IMR-90 (cell line): Measurements from ENCODE around the gene ARHGAP21. TPM values are rescaled to one million over a fixed set of nuclear protein-coding genes. Genes with fewer than 3 reads are reported as not detected.

Experiments
- ATAC-seq: fragments of 200-7000 bp; cut with Tn5 transposase; 2 replicates; pipeline ENCODE4 v1.9.1; 2020; ENCODE audit warnings: low read depth, mild to moderate bottlenecking, moderate library complexity
- BruUV-seq: library from RNA; stranded (reverse); fragments of 400-500 nt; replicated peaks from 2 replicates; lab custom pipeline; 2021; lab: Mats Ljungman, UMichigan
- CTCF ChIA-PET: fragments of 300-600 bp; formaldehyde crosslinking; extraction: SDS; loops from one replicate; lab custom pipeline; 2021; ENCODE audit warnings: antibody characterized with exemption; lab: Yijun Ruan, JAX
- POLR2A ChIA-PET: fragments of 300-600 bp; sonication (Branson Sonifier 250); formaldehyde crosslinking; loops from one replicate; lab custom pipeline; 2022; ENCODE audit warnings: antibody characterized with exemption; ENCODE audit not compliant: unreplicated experiment; lab: Charles Lee
- DNase-seq: peaks from one replicate; pipeline ENCODE4 v3.0.0; 2013
- H2AFZ ChIP-seq: replicated peaks from 2 replicates; pipeline ENCODE3; 2013; ENCODE audit warnings: low read length, mild to moderate bottlenecking; ENCODE audit not compliant: poor library complexity
- H2AK5ac ChIP-seq: 2 replicates; pipeline ENCODE4 v1.6.1; 2013; ENCODE audit warnings: low read depth, low read length, inconsistent platforms
- H2AK9ac ChIP-seq: replicated peaks from 2 replicates; pipeline ENCODE3; 2013; ENCODE audit warnings: mild to moderate bottlenecking, low read depth, low read length, moderate library complexity; ENCODE audit not compliant: poor library complexity
- H2BK120ac ChIP-seq: 2 replicates; pipeline ENCODE4 v1.6.1; 2013; ENCODE audit warnings: low read depth, low read length, inconsistent platforms
- H2BK15ac ChIP-seq: 3 replicates; pipeline ENCODE4 v1.6.1; 2013; ENCODE audit warnings: low read depth, low read length, inconsistent platforms
- H2BK20ac ChIP-seq: 2 replicates; pipeline ENCODE4 v1.6.1; 2013; ENCODE audit warnings: low read depth, mild to moderate bottlenecking, inconsistent platforms, low read length, moderate library complexity
- H2BK5ac ChIP-seq: 2 replicates; pipeline ENCODE4 v1.6.1; 2013; ENCODE audit warnings: mild to moderate bottlenecking, low read depth, low read length, inconsistent platforms; ENCODE audit not compliant: poor library complexity, severe bottlenecking
- H3K14ac ChIP-seq: replicated peaks from 2 replicates; pipeline ENCODE4 v1.6.1; 2013; ENCODE audit warnings: low read depth, low read length, inconsistent platforms
- H3K18ac ChIP-seq: 2 replicates; pipeline ENCODE4 v1.6.1; 2013; ENCODE audit warnings: low read depth, low read length, control low read depth
- H3K23ac ChIP-seq: 2 replicates; pipeline ENCODE4 v1.6.1; 2013; ENCODE audit warnings: low read depth, low read length, inconsistent platforms
- H3K27ac ChIP-seq: 2 replicates; pipeline ENCODE4 v1.5.1; 2013; ENCODE audit warnings: mild to moderate bottlenecking, control low read depth, low read length; ENCODE audit not compliant: insufficient read depth
- H3K27me3 ChIP-seq: 2 replicates; pipeline ENCODE4 v1.6.1; 2013; ENCODE audit warnings: low read length; ENCODE audit not compliant: control insufficient read depth, insufficient read depth
- H3K36me3 ChIP-seq: 2 replicates; pipeline ENCODE4 v1.6.1; 2013; ENCODE audit warnings: low read length, mixed read lengths; ENCODE audit not compliant: control insufficient read depth, insufficient read depth
- H3K4ac ChIP-seq: 2 replicates; pipeline ENCODE4 v1.6.1; 2013; ENCODE audit warnings: low read depth, low read length, inconsistent platforms
- H3K4me1 ChIP-seq: 2 replicates; pipeline ENCODE4 v1.6.1; 2013; ENCODE audit warnings: low read length, mixed read lengths; ENCODE audit not compliant: control insufficient read depth, insufficient read depth
- H3K4me2 ChIP-seq: 2 replicates; pipeline ENCODE4 v1.6.1; 2013; ENCODE audit warnings: low read depth, mild to moderate bottlenecking, control low read depth, low read length, moderate library complexity
- H3K4me3 ChIP-seq: 2 replicates; pipeline ENCODE4 v1.5.1; 2013; ENCODE audit warnings: low read depth, mild to moderate bottlenecking, control low read depth, low read length, moderate library complexity; ENCODE audit not compliant: insufficient read depth
- H3K56ac ChIP-seq: 2 replicates; pipeline ENCODE4 v1.6.1; 2013; ENCODE audit warnings: low read length, inconsistent platforms; ENCODE audit not compliant: insufficient read depth; ENCODE audit errors: extremely low read depth
- H3K79me1 ChIP-seq, 2 experiments: 2 replicates each; pipeline ENCODE4 v1.6.1; 2013; ENCODE audit warnings: low read length in 2 of 2, inconsistent platforms in 1 of 2, low read depth in 1 of 2
- H3K9ac ChIP-seq: 2 replicates; pipeline ENCODE4 v1.6.1; 2013; ENCODE audit warnings: low read depth, low read length, control low read depth
- H3K9me1 ChIP-seq: 2 replicates; pipeline ENCODE4 v1.6.1; 2013; ENCODE audit warnings: low read length, inconsistent platforms; ENCODE audit not compliant: insufficient read depth
- H3K9me3 ChIP-seq: 2 replicates; pipeline ENCODE4 v1.6.1; 2013; ENCODE audit warnings: low read length; ENCODE audit not compliant: control insufficient read depth, insufficient read depth
- H4K20me1 ChIP-seq: 2 replicates; pipeline ENCODE4 v1.6.1; 2013; ENCODE audit warnings: low read length, inconsistent platforms; ENCODE audit not compliant: insufficient read depth
- H4K5ac ChIP-seq: 2 replicates; pipeline ENCODE4 v1.6.1; 2013; ENCODE audit warnings: mild to moderate bottlenecking, low read depth, low read length, control low read depth
- H4K8ac ChIP-seq, 2 experiments: 2 replicates each; pipeline ENCODE4 v1.6.1; 2013; ENCODE audit warnings: low read depth in 2 of 2, low read length in 2 of 2, control low read depth in 1 of 2, inconsistent platforms in 1 of 2
- H4K91ac ChIP-seq: 2 replicates; pipeline ENCODE4 v1.6.1; 2013; ENCODE audit warnings: low read depth, low read length, inconsistent platforms; ENCODE audit not compliant: insufficient read depth
- BHLHE40 ChIP-seq: fragments of 150-350 bp; IDR thresholded peaks from 2 replicates; pipeline ENCODE4 v1.6.1; 2016; ENCODE audit warnings: mild to moderate bottlenecking, low read depth, low read length
- CEBPB ChIP-seq: IDR thresholded peaks from 2 replicates; pipeline ENCODE4 v1.6.1; 2012; ENCODE audit warnings: low read depth, low read length, improper control_type of control experiment
- CHD1 ChIP-seq: IDR thresholded peaks from 2 replicates; pipeline ENCODE4 v1.6.1; 2012; ENCODE audit warnings: low read depth, low read length, improper control_type of control experiment
- CTCF ChIP-seq: conservative IDR thresholded peaks from 2 replicates; pipeline ENCODE4 v1.5.1; 2012; ENCODE audit warnings: mild to moderate bottlenecking, low read depth, low read length, improper control_type of control experiment
- FOS ChIP-seq: fragments of 150-350 bp; IDR thresholded peaks from 2 replicates; pipeline ENCODE4 v1.6.1; 2016; ENCODE audit warnings: low read depth, low read length
- MAFK ChIP-seq: IDR thresholded peaks from 2 replicates; pipeline ENCODE4 v1.6.1; 2012; ENCODE audit warnings: low read depth, low read length, improper control_type of control experiment
- MAZ ChIP-seq: IDR thresholded peaks from 2 replicates; pipeline ENCODE4 v1.6.1; 2012; ENCODE audit warnings: low read depth, mild to moderate bottlenecking, low read length, improper control_type of control experiment, moderate library complexity, borderline replicate concordance
- MXI1 ChIP-seq: IDR thresholded peaks from 2 replicates; pipeline ENCODE4 v1.6.1; 2012; ENCODE audit warnings: low read depth, mild to moderate bottlenecking, low read length, moderate library complexity, borderline replicate concordance
- NFE2L2 ChIP-seq: fragments of 150-350 bp; IDR thresholded peaks from 2 replicates; pipeline ENCODE4 v1.6.1; 2016; ENCODE audit warnings: low read depth, mild to moderate bottlenecking, low read length
- POLR2A ChIP-seq: IDR thresholded peaks from 2 replicates; pipeline ENCODE4 v1.6.1; 2012; ENCODE audit warnings: mild to moderate bottlenecking, low read depth, low read length
- RAD21 ChIP-seq: IDR thresholded peaks from 2 replicates; pipeline ENCODE4 v1.6.1; 2012; ENCODE audit warnings: low read length, improper control_type of control experiment
- RCOR1 ChIP-seq: IDR thresholded peaks from 2 replicates; pipeline ENCODE4 v1.6.1; 2012; ENCODE audit warnings: mild to moderate bottlenecking, low read length, improper control_type of control experiment; ENCODE audit not compliant: insufficient replicate concordance
- RFX5 ChIP-seq: IDR thresholded peaks from 2 replicates; pipeline ENCODE4 v1.8.0; 2012; ENCODE audit warnings: low read depth, mild to moderate bottlenecking, low read length, moderate library complexity
- SMC3 ChIP-seq: fragments of 150-350 bp; IDR thresholded peaks from 2 replicates; pipeline ENCODE4 v1.6.1; 2016; ENCODE audit warnings: low read depth, mild to moderate bottlenecking, antibody characterized with exemption, low read length, moderate library complexity
- WGBS, 2 experiments: methylation state at CpG; one replicate each; pipeline versions ENCODE4 v1.1.5 to v1.1.7; 2013; ENCODE audit warnings: missing lambda C conversion rate in 2 of 2; ENCODE audit not compliant: insufficient read length in 1 of 2; ENCODE audit errors: extremely low coverage in 2 of 2; 5-methylcytosine and 5-hydroxymethylcytosine counted together
- dilution Hi-C: fragments of 300-500 bp; cut with HindIII; formaldehyde crosslinking; loops from one replicate; pipeline ENCODE4 v1.14.3; 2018; ENCODE audit warnings: low sequenced_read_pairs; ENCODE audit not compliant: unreplicated experiment
- in situ Hi-C: fragments of 300-500 bp; cut with MboI; formaldehyde crosslinking; loops from 3 replicates; pipeline ENCODE4 v1.14.3; 2019; ENCODE audit warnings: low sequenced_read_pairs, inconsistent platforms, mixed read lengths
- intact Hi-C: fragments of 100-400 bp; cut with micrococcal nuclease; formaldehyde crosslinking; loops from 2 replicates; pipeline ENCODE4 v1.10.0; 2022
- polyA plus RNA-seq, 3 experiments: library from polyadenylated mRNA; depleted of rRNA; stranded (reverse); fragments of >200 nt; gene quantifications; 2 replicates each; pipeline ENCODE4 v1.2.3, GENCODE V29; 2012; ENCODE audit warnings: low replicate concordance in 1 of 3
- total RNA-seq: library from RNA; depleted of rRNA; stranded (reverse); fragments of >200 nt; gene quantifications from 2 replicates; pipeline ENCODE4 v1.2.3, GENCODE V29; 2012
- TF ChIP-seq, protein P1 (sequence below): fragments of 150-350 bp; IDR thresholded peaks from 2 replicates; pipeline ENCODE4 v1.6.1; 2017; ENCODE audit warnings: mild to moderate bottlenecking, antibody characterized with exemption, low read length, low read depth
- TF ChIP-seq, protein P2 (sequence below): fragments of 150-350 bp; IDR thresholded peaks from 2 replicates; pipeline ENCODE4 v1.6.1; 2016; ENCODE audit warnings: low read depth, mild to moderate bottlenecking, low read length, moderate library complexity, borderline replicate concordance

The ARHGAP21 gene
- total and polyA plus RNA-seq, 2 of the 4 experiments (the other 2 are of a cell fraction): 43.3 to 94.3 TPM

GRCh38 chr10:24597961-24598360, 125.7 kb downstream of the ARHGAP21 start:
- Histone ChIP-seq H3K14ac (no peak overlapping the region), H2AK9ac (no peak overlapping the region), H3K9ac (no peak overlapping the region), H3K23ac (no peak overlapping the region), H2AFZ (no peak overlapping the region), H4K91ac (no peak overlapping the region), H3K18ac (no peak overlapping the region), H3K4me3 (no peak overlapping the region), H3K4ac (no peak overlapping the region), H2BK15ac (no peak overlapping the region), H3K36me3 (peaks cover 40% of the 10 kb centered on the region), H4K8ac (no peak overlapping the region), H3K9me1 (no peaks in the 10 kb centered on the region), H3K27ac (no peak overlapping the region), H2BK120ac (no peak overlapping the region), H4K20me1 (no peaks in the 10 kb centered on the region), H3K79me1 (peaks cover 6 to 12% of the 10 kb centered on the region in 2 experiments; a peak in 3 of 4 replicates), H2BK5ac (no peak overlapping the region), H2BK20ac (no peak overlapping the region), H4K5ac (no peak overlapping the region), H3K4me2 (no peak overlapping the region), H3K9me3 (no peaks in the 10 kb centered on the region), H3K4me1 (peaks cover 2% of the 10 kb centered on the region; the same call in 1 of the 2 replicates), H2AK5ac (no peak overlapping the region), H3K27me3 (no peaks in the 10 kb centered on the region), H3K56ac (no peak overlapping the region)
- in situ Hi-C loops: no loop called here
- ChIA-PET POLR2A (no interaction called here), CTCF (no interaction called here)
- DNase-seq: no peak
- dilution Hi-C loops: no loop called here
- WGBS, 2 experiments: no CpG with 5 or more reads among the region's 3 CpGs
- ATAC-seq: no peak
- intact Hi-C loops: no loop called here
- BruUV-seq: no TSS peak
- TF ChIP-seq, protein P1, sequence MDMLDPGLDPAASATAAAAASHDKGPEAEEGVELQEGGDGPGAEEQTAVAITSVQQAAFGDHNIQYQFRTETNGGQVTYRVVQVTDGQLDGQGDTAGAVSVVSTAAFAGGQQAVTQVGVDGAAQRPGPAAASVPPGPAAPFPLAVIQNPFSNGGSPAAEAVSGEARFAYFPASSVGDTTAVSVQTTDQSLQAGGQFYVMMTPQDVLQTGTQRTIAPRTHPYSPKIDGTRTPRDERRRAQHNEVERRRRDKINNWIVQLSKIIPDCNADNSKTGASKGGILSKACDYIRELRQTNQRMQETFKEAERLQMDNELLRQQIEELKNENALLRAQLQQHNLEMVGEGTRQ: no peak
- TF ChIP-seq NFE2L2 (no peak), CTCF (no peak), POLR2A (no peak), RCOR1 (no peak), MAFK (no peak), CHD1 (no peak), RFX5 (no peak), MXI1 (no peak), RAD21 (no peak), BHLHE40 (no peak), SMC3 (no peak), FOS (no peak), MAZ (no peak), CEBPB (no peak)
- TF ChIP-seq, protein P2, sequence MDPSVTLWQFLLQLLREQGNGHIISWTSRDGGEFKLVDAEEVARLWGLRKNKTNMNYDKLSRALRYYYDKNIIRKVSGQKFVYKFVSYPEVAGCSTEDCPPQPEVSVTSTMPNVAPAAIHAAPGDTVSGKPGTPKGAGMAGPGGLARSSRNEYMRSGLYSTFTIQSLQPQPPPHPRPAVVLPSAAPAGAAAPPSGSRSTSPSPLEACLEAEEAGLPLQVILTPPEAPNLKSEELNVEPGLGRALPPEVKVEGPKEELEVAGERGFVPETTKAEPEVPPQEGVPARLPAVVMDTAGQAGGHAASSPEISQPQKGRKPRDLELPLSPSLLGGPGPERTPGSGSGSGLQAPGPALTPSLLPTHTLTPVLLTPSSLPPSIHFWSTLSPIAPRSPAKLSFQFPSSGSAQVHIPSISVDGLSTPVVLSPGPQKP: no peak
